Ramos (cell line): ENCODE data around the gene ZNF717.
"Not testable (repeated sequence)": the region's sequence is repeated elsewhere in the genome, so short reads cannot be mapped to it uniquely, and the experiment has no call there.

Experiments
- in situ Hi-C: fragments of 300-500 bp; cut with MboI; formaldehyde crosslinking; loops from one replicate; pipeline ENCODE4 v1.14.3; 2022; ENCODE audit warnings: low sequenced_read_pairs; ENCODE audit not compliant: unreplicated experiment

ZNF717 gene

GRCh38 chr3:75785081-75785755, at the start of gene ZNF717:
ZNF717 (minus strand) TSS chr3:75785549; CDS start chr3:75783362, 2,187 bp downstream.
- in situ Hi-C loops, result not testable (repeated sequence)

- in situ Hi-C loops, result not testable (repeated sequence)
Measured at GRCh38 chr3:75831076-75831475, 45.7 kb upstream of the ZNF717 start.

- in situ Hi-C loops, result not testable (repeated sequence)
Measured at GRCh38 chr3:75818019-75818418, 32.7 kb upstream of the ZNF717 start.

- in situ Hi-C loops, result not testable (repeated sequence)
Measured at GRCh38 chr3:75816287-75817180, 31.2 kb upstream of the ZNF717 start.

GRCh38 chr3:75814797-75815196, 29.4 kb upstream of the ZNF717 start:
- in situ Hi-C loops, result no loop called here

GRCh38 chr3:75782506-75782905, 2.8 kb downstream of the ZNF717 start:
- in situ Hi-C loops, result no loop called here

- in situ Hi-C loops, result no loop called here
Measured at GRCh38 chr3:75781079-75781745, 4.1 kb downstream of the ZNF717 start.

- in situ Hi-C loops, result not testable (repeated sequence)
Measured at GRCh38 chr3:75777742-75778141, 7.6 kb downstream of the ZNF717 start.

GRCh38 chr3:75771631-75772030, 13.7 kb downstream of the ZNF717 start:
- in situ Hi-C loops, result not testable (repeated sequence)

GRCh38 chr3:75768303-75769017, 16.9 kb downstream of the ZNF717 start:
- in situ Hi-C loops, result no loop called here

- in situ Hi-C loops, result no loop called here
Measured at GRCh38 chr3:75737831-75738493, 47.4 kb downstream of the ZNF717 start.

GRCh38 chr3:75727985-75728384, 57.4 kb downstream of the ZNF717 start:
- in situ Hi-C loops, result no loop called here

- in situ Hi-C loops, result no loop called here
Measured at GRCh38 chr3:75692061-75692460, 93.3 kb downstream of the ZNF717 start.

- in situ Hi-C loops, result no loop called here
Measured at GRCh38 chr3:75687323-75687722, 98.0 kb downstream of the ZNF717 start.
